OCI-LY7 (cell line): Measurements from ENCODE around the gene C4orf51. TPM values are rescaled to one million over a fixed set of nuclear protein-coding genes. Genes with fewer than 3 reads are reported as not detected.

Source experiments
- BruUV-seq: library from RNA; stranded (reverse); fragments of 400-500 nt; replicated peaks from 2 replicates; lab custom pipeline; 2021; lab: Mats Ljungman, UMichigan
- CTCF ChIA-PET: fragments of 300-600 bp; sonication (Branson Sonifier 250); formaldehyde crosslinking; loops from one replicate; lab custom pipeline; 2022; ENCODE audit warnings: antibody characterized with exemption; ENCODE audit not compliant: unreplicated experiment; lab: Charles Lee
- POLR2A ChIA-PET: fragments of 300-600 bp; sonication (Branson Sonifier 250); formaldehyde crosslinking; loops from one replicate; lab custom pipeline; 2022; ENCODE audit warnings: antibody characterized with exemption; lab: Charles Lee
- DNase-seq: peaks from one replicate; pipeline ENCODE4 v3.0.0-alpha.2; 2015; ENCODE audit warnings: low spot score
- H2AFZ ChIP-seq: fragments of 200-600 bp; sonication (generic), shearing (Covaris generic); 2 replicates; pipeline ENCODE4 v1.6.1; 2014; ENCODE audit warnings: mild to moderate bottlenecking, antibody characterized with exemption, low read length, moderate library complexity
- H3K27ac ChIP-seq: fragments of 200-600 bp; sonication (generic); 2 replicates; pipeline ENCODE4 v1.5.1; 2014; ENCODE audit warnings: mixed run types, low read depth, mild to moderate bottlenecking, moderate library complexity, low read length, inconsistent platforms; ENCODE audit not compliant: poor library complexity, severe bottlenecking
- H3K36me3 ChIP-seq: fragments of 200-600 bp; sonication (generic); 2 replicates; pipeline ENCODE4 v1.6.1; 2014; ENCODE audit warnings: mild to moderate bottlenecking, antibody characterized with exemption, low read length, moderate library complexity, mixed read lengths; ENCODE audit not compliant: insufficient read depth
- H3K4me1 ChIP-seq: fragments of 200-600 bp; sonication (generic); 2 replicates; pipeline ENCODE4 v1.5.1; 2014; ENCODE audit warnings: mild to moderate bottlenecking, low read length; ENCODE audit not compliant: insufficient read depth, poor library complexity, severe bottlenecking
- H3K4me2 ChIP-seq: fragments of 200-600 bp; sonication (generic); 2 replicates; pipeline ENCODE4 v1.6.1; 2014; ENCODE audit warnings: mild to moderate bottlenecking, low read length
- H3K4me3 ChIP-seq: fragments of 200-600 bp; sonication (generic); 2 replicates; pipeline ENCODE4 v1.5.1; 2014; ENCODE audit warnings: mild to moderate bottlenecking, low read depth, low read length; ENCODE audit not compliant: poor library complexity, severe bottlenecking
- H3K79me2 ChIP-seq: fragments of 200-600 bp; sonication (generic); 2 replicates; pipeline ENCODE4 v1.6.1; 2016; ENCODE audit warnings: low read depth, mild to moderate bottlenecking, low read length, moderate library complexity, mixed read lengths; ENCODE audit not compliant: insufficient read depth
- H3K9me2 ChIP-seq: fragments of 200-600 bp; sonication (generic); 2 replicates; pipeline ENCODE4 v1.6.1; 2016; ENCODE audit warnings: mild to moderate bottlenecking, low read length, mixed read lengths; ENCODE audit not compliant: insufficient read depth
- H3K9me3 ChIP-seq: fragments of 200-600 bp; sonication (generic); 2 replicates; pipeline ENCODE4 v1.6.1; 2014; ENCODE audit warnings: mild to moderate bottlenecking, mixed run types, low read length, mixed read lengths
- H4K20me1 ChIP-seq: fragments of 200-600 bp; sonication (generic); 2 replicates; pipeline ENCODE4 v1.6.1; 2014; ENCODE audit warnings: mild to moderate bottlenecking, antibody characterized with exemption, low read length, moderate library complexity, mixed read lengths; ENCODE audit not compliant: insufficient read depth
- CTCF ChIP-seq: fragments of 200-600 bp; sonication (generic); conservative IDR thresholded peaks from 2 replicates; pipeline ENCODE4 v1.5.1; 2014; ENCODE audit warnings: mild to moderate bottlenecking, antibody characterized with exemption, low read length, moderate library complexity, mixed read lengths
- EZH2phosphoT487 ChIP-seq: fragments of 200-600 bp; sonication (generic); IDR thresholded peaks from 2 replicates; pipeline ENCODE4 v1.6.1; 2018; ENCODE audit warnings: low read depth, borderline replicate concordance, mild to moderate bottlenecking, mixed run types, antibody characterized with exemption, low read length, moderate library complexity, mixed read lengths
- intact Hi-C: fragments of 100-400 bp; cut with micrococcal nuclease; formaldehyde crosslinking; loops from one replicate; pipeline ENCODE4 v1.10.0; 2022; ENCODE audit not compliant: unreplicated experiment
- total RNA-seq, 2 experiments: library from RNA; depleted of rRNA in 1 of 2; stranded (reverse); fragments of >200 nt in 1 of 2; shearing (Covaris generic) in 1 of 2; gene quantifications; 2 replicates each; pipeline ENCODE4 v1.2.3, GENCODE V29; 2014 to 2022

The C4orf51 gene
- total RNA-seq, 2 experiments from 2014 or later = not detected

- Histone ChIP-seq H3K4me1 (peaks cover 6% of the 10 kb centered on the region), H3K4me2 (peak overlapping the region; percentile 74; the same call in 1 of the 2 replicates), H3K4me3 (no peak overlapping the region), H3K9me2 (no peaks in the 10 kb centered on the region), H2AFZ (no peak overlapping the region; the same call in 1 of the 2 replicates), H3K9me3 (no peaks in the 10 kb centered on the region), H4K20me1 (no peaks in the 10 kb centered on the region), H3K79me2 (no peaks in the 10 kb centered on the region), H3K36me3 (no peaks in the 10 kb centered on the region), H3K27ac (no peak overlapping the region)
- ChIA-PET POLR2A (interaction anchor here (1.3 kb wide), 1 partner anchor 10 kb away, joined by 5 read pairs; no protein-coding TSS in a partner anchor), CTCF (no interaction called here)
- no peak for DNase-seq
- BruUV-seq = no TSS peak
- intact Hi-C loops = no loop called here
- TF ChIP-seq CTCF = no peak
- TF ChIP-seq EZH2phosphoT487 = no peak
Measured at GRCh38 chr4:145734031-145734430, 54.1 kb downstream of the C4orf51 start.

GRCh38 chr4:145734576-145735346 lies 54.8 kb downstream of the C4orf51 start:
- H3K27ac ChIP-seq = no peak overlapping the region
- CTCF ChIA-PET = no interaction called here
- BruUV-seq = no TSS peak
- no peak overlapping the region for H3K4me3 ChIP-seq
- no peaks in the 10 kb centered on the region for H3K9me2 ChIP-seq
- H2AFZ ChIP-seq = no peak overlapping the region
- no peak for DNase-seq
- H3K9me3 ChIP-seq = no peaks in the 10 kb centered on the region
- peaks cover 6% of the 10 kb centered on the region for H3K4me1 ChIP-seq
- H3K79me2 ChIP-seq = no peaks in the 10 kb centered on the region
- H4K20me1 ChIP-seq = no peaks in the 10 kb centered on the region
- TF ChIP-seq EZH2phosphoT487 (no peak), CTCF (no peak)
- POLR2A ChIA-PET = interaction anchor here (1.3 kb wide), 1 partner anchor 9 kb away, joined by 5 read pairs; no protein-coding TSS in a partner anchor
- intact Hi-C loops = no loop called here
- no peak overlapping the region for H3K4me2 ChIP-seq
- no peaks in the 10 kb centered on the region for H3K36me3 ChIP-seq

GRCh38 chr4:145735347-145735675 lies 55.4 kb downstream of the C4orf51 start:
- Histone ChIP-seq H3K4me2 (no peak overlapping the region), H3K79me2 (no peaks in the 10 kb centered on the region), H3K27ac (no peak overlapping the region), H3K9me2 (no peaks in the 10 kb centered on the region), H3K9me3 (no peaks in the 10 kb centered on the region), H3K36me3 (no peaks in the 10 kb centered on the region), H2AFZ (no peak overlapping the region), H3K4me1 (peaks cover 6% of the 10 kb centered on the region), H3K4me3 (no peak overlapping the region), H4K20me1 (no peaks in the 10 kb centered on the region)
- ChIA-PET CTCF (no interaction called here), POLR2A (no interaction called here)
- intact Hi-C loops = no loop called here
- TF ChIP-seq CTCF (no peak), EZH2phosphoT487 (no peak)
- no peak for DNase-seq
- no TSS peak for BruUV-seq
